HL-60 (cell line): ENCODE results near the gene FAM133A.

Experiments
- DNase-seq, 2 experiments: peaks; one replicate each; pipeline ENCODE4 v3.0.0-alpha.2; 2010 to 2020; ENCODE audit warnings: low read depth in 1 of 2, low spot score in 1 of 2
- H3K27ac ChIP-seq: fragments of 250-450 bp; sonication (Bioruptor Pico); replicated peaks from 2 replicates; pipeline ENCODE4 v1.5.1; 2020; ENCODE audit warnings: mild to moderate bottlenecking, moderate library complexity
- H3K27me3 ChIP-seq: fragments of 250-450 bp; sonication (Bioruptor Pico); 2 replicates; pipeline ENCODE4 v1.5.1; 2021; ENCODE audit warnings: mild to moderate bottlenecking, moderate library complexity; ENCODE audit not compliant: insufficient read depth, poor library complexity, severe bottlenecking
- H3K4me3 ChIP-seq: replicated peaks from 2 replicates; pipeline ENCODE4 v1.5.1; 2011; ENCODE audit warnings: mild to moderate bottlenecking, control low read depth, low read length; ENCODE audit not compliant: insufficient read depth
- CTCF ChIP-seq: IDR thresholded peaks from one replicate; pipeline ENCODE4 v1.5.1; 2011; ENCODE audit warnings: low read length, control low read depth, inconsistent platforms; ENCODE audit not compliant: insufficient read depth
- GABPA ChIP-seq: IDR thresholded peaks from 2 replicates; pipeline ENCODE4 v1.6.1; 2012; ENCODE audit warnings: low read depth
- POLR2AphosphoS5 ChIP-seq: IDR thresholded peaks from 2 replicates; pipeline ENCODE4 v1.6.1; 2012; ENCODE audit warnings: low read depth
- REST ChIP-seq: IDR thresholded peaks from 2 replicates; pipeline ENCODE4 v1.6.1; 2012; ENCODE audit warnings: low read depth; ENCODE audit not compliant: insufficient replicate concordance
- SPI1 ChIP-seq: IDR thresholded peaks from 2 replicates; pipeline ENCODE4 v1.6.1; 2012; ENCODE audit warnings: low read depth, mild to moderate bottlenecking, borderline replicate concordance

The FAM133A gene

GRCh38 chrX:93741811-93742210 lies 67.8 kb downstream of the FAM133A start:
- Histone ChIP-seq H3K27ac (no peak overlapping the region), H3K4me3 (no peak overlapping the region), H3K27me3 (no peaks in the 10 kb centered on the region)
- no peak for DNase-seq
- no peak for TF ChIP-seq CTCF
- no peak for TF ChIP-seq POLR2AphosphoS5
- TF ChIP-seq SPI1 = no peak
- no peak for TF ChIP-seq GABPA
- TF ChIP-seq REST = no peak

GRCh38 chrX:93760163-93760562 lies 86.2 kb downstream of the FAM133A start:
- H3K4me3 ChIP-seq = no peak overlapping the region
- DNase-seq = no peak
- TF ChIP-seq CTCF (no peak), SPI1 (no peak), REST (no peak), GABPA (no peak), POLR2AphosphoS5 (no peak)
- H3K27ac ChIP-seq = no peak overlapping the region
- no peaks in the 10 kb centered on the region for H3K27me3 ChIP-seq
